ENCODE results near the gene MACO1.

MACO1 gene

GRCh38 chr1:25492323-25492722 lies 61.6 kb downstream of the MACO1 start:
- DNase-seq, result no peak

GRCh38 chr1:25494952-25495351 lies 64.3 kb downstream of the MACO1 start:
- no peak for DNase-seq

- no peak for DNase-seq
Measured at GRCh38 chr1:25500694-25501093, 70.0 kb downstream of the MACO1 start.

GRCh38 chr1:25501235-25502058 lies 70.8 kb downstream of the MACO1 start:
- DNase-seq, result no peak

- DNase-seq, result no peak
Measured at GRCh38 chr1:25502957-25503356, 72.3 kb downstream of the MACO1 start.

- peak; percentile 70 for DNase-seq
Measured at GRCh38 chr1:25503551-25504426, 73.1 kb downstream of the MACO1 start.

GRCh38 chr1:25504706-25505595 lies 74.3 kb downstream of the MACO1 start:
- no peak for DNase-seq

- no peak for DNase-seq
Measured at GRCh38 chr1:25505656-25506385, 75.1 kb downstream of the MACO1 start.

- DNase-seq, result peak in 1 of 2 donors; percentile 6
Measured at GRCh38 chr1:25506566-25507463, 76.1 kb downstream of the MACO1 start.

GRCh38 chr1:25513666-25514065 lies 83.0 kb downstream of the MACO1 start:
- DNase-seq, result no peak

- DNase-seq, result no peak
Measured at GRCh38 chr1:25515033-25515432, 84.3 kb downstream of the MACO1 start.

- DNase-seq, result no peak
Measured at GRCh38 chr1:25516686-25517085, 86.0 kb downstream of the MACO1 start.

GRCh38 chr1:25517476-25518394 lies 87.0 kb downstream of the MACO1 start:
- DNase-seq, result no peak

- DNase-seq, result no peak
Measured at GRCh38 chr1:25519624-25520023, 88.9 kb downstream of the MACO1 start.

GRCh38 chr1:25520446-25521061 lies 89.9 kb downstream of the MACO1 start:
- DNase-seq, result peak; percentile 67 to 77

GRCh38 chr1:25522031-25522655 lies 91.4 kb downstream of the MACO1 start:
- no peak for DNase-seq

GRCh38 chr1:25523542-25523941 lies 92.8 kb downstream of the MACO1 start:
- DNase-seq, result no peak

GRCh38 chr1:25524568-25525360 lies 94.1 kb downstream of the MACO1 start:
- DNase-seq, result no peak

Data from activated CD4-positive, alpha-beta T cell treated with anti-CD3 and anti-CD28 coated beads for 4 hours (primary cell).